Activated CD4-positive, alpha-beta T cell treated with anti-CD3 and anti-CD28 coated beads, Interleukin-2, amount 10 ng/mL, durations not matched to agents 24 days and 14 days (primary cell): ENCODE results near the gene RCOR1. TPM values are rescaled to one million over a fixed set of nuclear protein-coding genes. Genes with fewer than 3 reads are reported as not detected.
A peak's percentile ranks its signal among the peaks of the same experiment; 100 is the strongest.

ENCODE experiments used
- DNase-seq: peaks from one replicate; pipeline ENCODE4 v3.0.0; 2022
- H3K27ac Mint-ChIP-seq: one replicate; pipeline ENCODE4 v1.8.0; 2022; ENCODE audit warnings: mild to moderate bottlenecking, mixed read lengths
- H3K27me3 Mint-ChIP-seq: one replicate; pipeline ENCODE4 v1.8.0; 2022; ENCODE audit warnings: mixed read lengths
- H3K36me3 Mint-ChIP-seq: one replicate; pipeline ENCODE4 v1.8.0; 2022; ENCODE audit warnings: low read depth, mild to moderate bottlenecking, mixed read lengths
- H3K4me1 Mint-ChIP-seq: one replicate; pipeline ENCODE4 v1.8.0; 2021; ENCODE audit warnings: mixed read lengths
- H3K4me3 Mint-ChIP-seq: one replicate; pipeline ENCODE4 v1.8.0; 2022; ENCODE audit warnings: mild to moderate bottlenecking, moderate library complexity, mixed read lengths
- H3K9me3 Mint-ChIP-seq: one replicate; pipeline ENCODE4 v1.8.0; 2021; ENCODE audit warnings: mixed read lengths
- intact Hi-C: fragments of 100-400 bp; cut with micrococcal nuclease; formaldehyde crosslinking; loops from one replicate; pipeline ENCODE4 v1.15.1; 2023
- total RNA-seq: library from RNA; stranded (reverse); gene quantifications from 2 replicates; pipeline ENCODE4 v1.2.3, GENCODE V29; 2022

The RCOR1 gene
- total RNA-seq, 1 donor from 2014 or later = 24.0 TPM

DNA sequence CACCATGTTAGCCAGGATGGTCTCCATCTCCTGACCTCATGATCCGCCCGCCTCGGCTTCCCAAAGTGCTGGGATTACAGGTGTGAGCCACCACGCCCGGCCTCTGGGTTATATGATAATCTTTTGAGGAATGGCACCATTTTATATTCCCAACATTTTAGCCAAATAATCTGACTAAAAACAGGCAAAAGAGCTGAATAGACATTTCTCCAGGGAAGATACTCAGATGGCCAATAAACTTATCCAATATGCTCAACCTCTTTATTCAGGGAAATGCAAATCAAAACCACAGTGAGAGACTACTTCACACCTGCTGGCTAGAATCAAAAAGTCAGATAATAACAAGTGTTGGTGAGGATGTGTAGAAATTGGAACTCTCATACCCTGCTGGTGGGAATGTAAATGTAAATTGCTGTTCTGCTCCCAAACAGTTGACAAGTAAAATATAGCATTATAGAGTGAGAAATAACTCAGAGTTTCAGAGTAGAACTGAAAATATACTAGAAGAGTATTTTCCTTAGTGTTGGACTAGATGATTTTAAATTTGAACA lies 80.0 kb downstream of the RCOR1 start:
- H3K4me3 Mint-ChIP-seq = no peak overlapping the region
- no peak overlapping the region for H3K27ac Mint-ChIP-seq
- no peaks in the 10 kb centered on the region for H3K27me3 Mint-ChIP-seq
- peaks cover 13% of the 10 kb centered on the region for H3K36me3 Mint-ChIP-seq
- no peak for DNase-seq
- intact Hi-C loops = no loop called here
- H3K9me3 Mint-ChIP-seq = no peaks in the 10 kb centered on the region
- peaks cover 5% of the 10 kb centered on the region for H3K4me1 Mint-ChIP-seq

DNA sequence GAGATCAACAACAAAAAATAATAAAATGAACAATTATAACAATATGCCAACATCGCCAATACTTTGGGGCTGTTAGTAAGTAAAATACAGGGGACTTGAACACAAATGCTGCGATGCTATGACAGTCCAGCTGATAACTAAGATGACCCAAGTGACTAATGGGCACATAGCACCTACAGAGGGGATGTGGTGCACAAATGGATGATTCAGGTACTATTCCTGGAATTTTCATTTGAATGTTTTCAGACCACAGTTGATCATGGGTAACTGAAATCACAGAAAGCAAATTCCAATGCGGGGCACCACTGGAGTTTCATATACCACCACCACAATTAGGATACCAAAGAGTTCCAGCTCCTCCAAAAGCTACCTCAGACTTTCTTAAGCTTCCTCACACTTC lies 82.9 kb downstream of the RCOR1 start:
- Mint-ChIP-seq H3K27me3 (no peaks in the 10 kb centered on the region), H3K36me3 (peaks cover 12% of the 10 kb centered on the region), H3K9me3 (no peaks in the 10 kb centered on the region), H3K4me1 (peaks cover 6% of the 10 kb centered on the region), H3K27ac (no peak overlapping the region), H3K4me3 (no peak overlapping the region)
- DNase-seq = no peak
- intact Hi-C loops = no loop called here

DNA sequence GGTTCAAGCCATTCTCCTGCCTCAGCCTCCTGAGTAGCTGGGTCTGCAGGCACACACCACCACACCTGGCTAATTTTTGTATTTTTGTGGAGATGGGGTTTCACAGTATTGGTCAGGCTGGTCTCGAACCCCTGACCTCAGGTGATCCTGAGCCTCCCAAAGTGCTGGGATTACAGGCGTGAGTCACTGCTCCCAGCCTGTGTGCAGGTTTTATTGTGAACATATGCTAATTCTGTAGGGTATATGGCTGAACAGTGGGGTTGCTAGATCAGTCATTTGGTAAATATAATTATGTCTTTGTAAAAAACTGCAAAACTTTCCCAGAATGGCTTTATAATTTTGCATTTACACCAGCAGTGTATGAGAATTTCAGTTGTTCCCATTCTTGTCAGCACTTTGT lies 85.9 kb downstream of the RCOR1 start:
- no peak for DNase-seq
- Mint-ChIP-seq H3K27ac (no peak overlapping the region), H3K36me3 (peaks cover 12% of the 10 kb centered on the region), H3K9me3 (no peaks in the 10 kb centered on the region), H3K4me1 (peaks cover 6% of the 10 kb centered on the region), H3K4me3 (no peak overlapping the region), H3K27me3 (no peaks in the 10 kb centered on the region)
- intact Hi-C loops = no loop called here

DNA sequence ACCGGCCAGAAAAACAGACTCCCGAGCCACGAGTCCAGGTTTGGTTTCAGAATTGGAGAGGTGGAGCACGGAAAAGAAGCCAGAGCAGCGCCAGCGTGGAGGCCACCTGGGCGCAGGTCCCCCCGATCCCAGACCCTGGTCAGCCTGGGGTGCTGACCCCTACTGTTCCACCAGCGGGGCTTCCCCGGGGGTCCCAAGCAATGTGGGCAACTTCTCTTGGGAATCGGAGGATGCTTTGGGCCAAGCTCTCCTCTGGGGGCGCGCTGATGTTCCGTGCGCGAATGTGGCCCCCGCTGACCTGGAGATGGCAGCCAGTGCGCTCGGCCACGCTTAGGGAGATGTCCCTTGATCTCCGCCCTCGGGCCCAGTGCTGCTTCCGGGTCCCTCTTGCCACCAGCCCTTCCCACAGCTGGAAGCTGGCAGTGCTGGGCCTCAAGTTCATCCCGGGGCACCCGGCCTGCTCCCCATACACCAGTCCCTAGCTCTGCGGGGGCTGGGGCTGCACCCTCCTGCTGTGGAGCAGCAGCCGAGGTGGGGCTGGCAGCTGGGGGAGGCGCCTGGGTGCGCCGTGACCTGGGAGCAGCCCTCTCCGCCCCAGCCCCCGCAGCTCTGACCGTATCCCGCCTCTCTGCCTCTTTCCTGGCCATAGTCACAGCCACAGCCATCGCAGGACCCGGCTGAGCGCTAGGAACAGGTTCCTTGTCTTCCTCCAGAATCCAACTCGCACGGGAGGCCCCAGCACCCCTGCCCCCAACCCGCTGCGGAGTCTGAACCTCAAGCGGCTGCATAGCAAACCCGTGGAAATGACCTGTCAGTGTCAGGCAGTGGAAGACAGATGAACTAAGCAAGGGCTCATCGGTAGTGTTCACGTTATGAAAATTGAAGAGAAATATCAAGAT lies 91.2 kb downstream of the RCOR1 start:
- Mint-ChIP-seq H3K9me3 (no peaks in the 10 kb centered on the region), H3K36me3 (peaks cover 6% of the 10 kb centered on the region), H3K4me1 (peaks cover 4% of the 10 kb centered on the region), H3K4me3 (no peak overlapping the region), H3K27me3 (no peaks in the 10 kb centered on the region), H3K27ac (no peak overlapping the region)
- DNase-seq = no peak
- intact Hi-C loops = no loop called here

DNA sequence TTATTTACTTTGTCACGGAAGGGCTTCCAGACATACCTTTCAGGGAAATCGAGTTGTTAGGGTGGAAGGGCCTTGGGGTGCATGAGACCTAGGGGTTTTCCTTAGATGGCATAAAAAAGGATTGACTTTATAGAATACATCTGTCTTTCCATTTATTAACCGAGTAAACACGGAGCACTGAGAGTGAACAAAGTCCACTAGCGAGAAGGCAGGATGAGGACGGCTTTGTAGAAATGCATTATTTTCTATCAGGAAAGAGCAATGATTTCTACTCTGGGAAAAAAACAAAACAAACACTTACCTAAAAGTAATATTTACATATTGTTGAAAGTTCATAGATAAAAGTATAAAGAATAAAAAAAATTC lies 91.8 kb downstream of the RCOR1 start:
- Mint-ChIP-seq H3K9me3 (no peaks in the 10 kb centered on the region), H3K4me3 (no peak overlapping the region), H3K27me3 (no peaks in the 10 kb centered on the region), H3K36me3 (peaks cover 6% of the 10 kb centered on the region), H3K4me1 (peaks cover 4% of the 10 kb centered on the region), H3K27ac (no peak overlapping the region)
- intact Hi-C loops = no loop called here
- no peak for DNase-seq

DNA sequence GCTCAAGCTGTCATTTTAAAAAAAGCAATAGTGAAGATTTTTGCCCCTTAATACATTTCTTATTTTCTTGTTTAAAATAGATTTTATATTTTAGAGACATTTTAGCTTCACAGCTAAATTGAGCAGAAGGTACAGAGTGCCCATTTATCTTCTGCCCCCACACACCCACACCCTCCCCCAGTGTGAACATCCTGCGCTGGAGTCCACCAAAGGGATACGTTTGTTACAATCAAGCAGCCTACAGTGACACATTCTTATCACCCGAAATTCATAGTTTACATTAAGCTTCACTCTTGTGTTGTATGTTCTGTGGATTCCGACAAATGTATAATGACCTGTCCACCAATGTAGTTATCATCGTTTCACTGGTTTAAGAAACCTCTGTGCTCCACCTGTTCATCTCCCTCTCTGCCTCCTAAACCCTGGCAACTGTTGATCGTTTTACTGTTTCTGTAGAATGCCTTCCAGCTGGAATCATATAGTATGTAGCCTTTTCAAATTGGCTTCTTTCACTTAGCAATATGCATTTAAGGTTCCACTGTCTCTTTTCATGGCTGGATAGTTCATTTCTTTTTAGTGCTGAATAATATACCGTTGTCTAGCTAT lies 93.8 kb downstream of the RCOR1 start:
- intact Hi-C loops = no loop called here
- Mint-ChIP-seq H3K9me3 (no peaks in the 10 kb centered on the region), H3K27ac (no peak overlapping the region), H3K4me1 (peaks cover 3% of the 10 kb centered on the region), H3K4me3 (no peak overlapping the region), H3K36me3 (peaks cover 6% of the 10 kb centered on the region), H3K27me3 (no peaks in the 10 kb centered on the region)
- no peak for DNase-seq

DNA sequence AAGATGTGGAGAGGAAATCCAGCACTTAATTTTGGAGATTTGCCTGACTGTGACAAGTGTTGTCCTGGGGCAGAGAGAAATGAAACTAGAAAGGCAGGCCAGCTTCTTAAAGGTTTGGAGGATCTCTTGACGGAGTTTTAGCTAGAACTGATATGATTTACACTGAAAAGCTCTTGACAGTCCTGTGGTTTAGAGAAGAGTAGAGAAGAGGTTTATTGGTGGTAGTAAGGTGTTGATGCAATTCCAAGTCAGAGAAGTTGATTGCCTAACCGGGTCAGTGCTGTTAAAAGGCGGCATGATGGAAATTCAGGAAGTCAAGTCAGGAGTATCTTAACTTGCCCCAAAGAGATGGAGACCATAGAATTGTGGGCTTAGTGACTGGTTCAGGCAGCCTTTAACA lies 95.8 kb downstream of the RCOR1 start:
- no peak for DNase-seq
- no peaks in the 10 kb centered on the region for H3K9me3 Mint-ChIP-seq
- H3K36me3 Mint-ChIP-seq = no peaks in the 10 kb centered on the region
- no peak overlapping the region for H3K27ac Mint-ChIP-seq
- H3K4me1 Mint-ChIP-seq = peaks cover 3% of the 10 kb centered on the region
- H3K4me3 Mint-ChIP-seq = no peak overlapping the region
- no peaks in the 10 kb centered on the region for H3K27me3 Mint-ChIP-seq
- intact Hi-C loops = no loop called here

DNA sequence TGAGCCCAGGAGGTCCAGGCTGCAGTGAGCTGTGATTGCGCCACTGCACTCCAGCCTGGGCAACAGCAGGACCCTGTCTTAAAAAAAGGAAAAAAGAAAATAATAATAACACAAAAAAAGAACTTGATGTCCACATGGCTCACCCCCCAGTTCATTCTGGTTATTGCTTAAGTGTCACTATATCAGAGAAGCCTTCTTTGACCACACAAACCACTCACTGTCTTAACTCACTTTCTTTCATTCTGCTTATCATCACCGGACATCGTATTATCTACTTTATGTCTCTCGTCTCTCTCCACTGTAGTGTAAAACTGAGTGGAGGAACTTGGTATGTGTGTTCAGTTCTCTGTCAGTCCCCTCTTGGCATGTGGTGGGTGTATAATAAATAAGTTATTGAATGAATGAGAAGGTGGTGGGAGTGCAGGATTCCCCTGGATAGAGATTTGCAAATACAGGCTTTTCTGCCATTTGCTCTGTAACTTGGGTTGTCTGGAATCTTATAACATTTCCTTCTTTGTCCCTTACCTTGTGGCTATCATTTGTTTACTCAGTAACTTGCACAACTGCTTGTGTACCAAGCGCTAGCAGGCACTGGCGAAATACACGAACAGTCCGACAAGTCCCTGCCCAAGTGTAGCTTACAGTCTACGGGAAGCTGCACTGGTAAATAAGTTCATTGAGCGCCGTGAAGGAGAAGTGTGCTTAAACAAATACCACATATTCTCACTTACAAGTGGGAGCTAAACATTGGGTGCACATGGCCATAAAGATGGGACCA lies 98.2 kb downstream of the RCOR1 start:
- H3K27me3 Mint-ChIP-seq = no peaks in the 10 kb centered on the region
- no peak for DNase-seq
- intact Hi-C loops = no loop called here
- H3K4me1 Mint-ChIP-seq = peaks cover 6% of the 10 kb centered on the region
- no peaks in the 10 kb centered on the region for H3K9me3 Mint-ChIP-seq
- H3K36me3 Mint-ChIP-seq = no peaks in the 10 kb centered on the region
- H3K4me3 Mint-ChIP-seq = no peak overlapping the region
- no peak overlapping the region for H3K27ac Mint-ChIP-seq

DNA sequence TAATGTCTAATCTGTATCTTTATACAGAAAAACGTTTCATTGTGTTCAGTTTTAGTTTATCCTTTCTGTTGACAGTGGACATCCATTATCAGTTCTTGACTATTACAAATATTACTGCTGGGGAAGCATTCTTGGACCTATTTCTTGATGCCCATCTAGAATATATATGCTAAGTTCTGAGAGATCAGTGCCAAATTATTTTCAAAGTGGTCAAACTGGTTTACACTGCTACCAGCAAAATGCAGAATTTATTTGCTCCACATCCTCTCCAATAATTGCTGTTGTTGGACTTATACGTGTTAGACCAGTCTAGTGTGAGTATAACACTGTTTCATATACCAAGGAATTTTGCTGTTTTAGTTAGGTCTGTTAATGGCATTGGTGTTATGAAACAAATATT lies 99.3 kb downstream of the RCOR1 start:
- H3K9me3 Mint-ChIP-seq = no peaks in the 10 kb centered on the region
- intact Hi-C loops = no loop called here
- H3K4me3 Mint-ChIP-seq = no peak overlapping the region
- peaks cover 15% of the 10 kb centered on the region for H3K4me1 Mint-ChIP-seq
- no peaks in the 10 kb centered on the region for H3K36me3 Mint-ChIP-seq
- DNase-seq = no peak
- no peak overlapping the region for H3K27ac Mint-ChIP-seq
- H3K27me3 Mint-ChIP-seq = no peaks in the 10 kb centered on the region

DNA sequence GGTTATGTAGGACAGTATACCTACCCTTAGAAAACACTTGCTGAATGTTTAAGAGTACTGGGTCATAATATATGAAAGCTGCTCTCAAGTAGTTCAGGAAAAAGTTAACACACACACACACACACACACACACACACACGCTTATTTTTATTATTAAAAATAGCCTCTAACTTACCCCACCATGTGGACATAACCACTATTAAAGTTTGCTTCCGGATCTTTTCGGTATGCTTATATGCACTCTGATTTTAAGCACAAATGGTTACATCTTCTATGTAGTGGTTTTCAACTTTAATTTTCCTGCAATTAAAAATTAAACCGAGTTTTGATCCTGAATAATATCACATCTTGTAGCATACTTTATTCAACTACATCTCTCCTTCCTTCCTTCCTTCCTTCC lies 99.9 kb downstream of the RCOR1 start:
- H3K27ac Mint-ChIP-seq = no peak overlapping the region
- H3K4me1 Mint-ChIP-seq = peaks cover 19% of the 10 kb centered on the region
- DNase-seq = no peak
- intact Hi-C loops = no loop called here
- no peaks in the 10 kb centered on the region for H3K9me3 Mint-ChIP-seq
- H3K36me3 Mint-ChIP-seq = no peaks in the 10 kb centered on the region
- H3K4me3 Mint-ChIP-seq = no peak overlapping the region
- H3K27me3 Mint-ChIP-seq = no peaks in the 10 kb centered on the region

DNA sequence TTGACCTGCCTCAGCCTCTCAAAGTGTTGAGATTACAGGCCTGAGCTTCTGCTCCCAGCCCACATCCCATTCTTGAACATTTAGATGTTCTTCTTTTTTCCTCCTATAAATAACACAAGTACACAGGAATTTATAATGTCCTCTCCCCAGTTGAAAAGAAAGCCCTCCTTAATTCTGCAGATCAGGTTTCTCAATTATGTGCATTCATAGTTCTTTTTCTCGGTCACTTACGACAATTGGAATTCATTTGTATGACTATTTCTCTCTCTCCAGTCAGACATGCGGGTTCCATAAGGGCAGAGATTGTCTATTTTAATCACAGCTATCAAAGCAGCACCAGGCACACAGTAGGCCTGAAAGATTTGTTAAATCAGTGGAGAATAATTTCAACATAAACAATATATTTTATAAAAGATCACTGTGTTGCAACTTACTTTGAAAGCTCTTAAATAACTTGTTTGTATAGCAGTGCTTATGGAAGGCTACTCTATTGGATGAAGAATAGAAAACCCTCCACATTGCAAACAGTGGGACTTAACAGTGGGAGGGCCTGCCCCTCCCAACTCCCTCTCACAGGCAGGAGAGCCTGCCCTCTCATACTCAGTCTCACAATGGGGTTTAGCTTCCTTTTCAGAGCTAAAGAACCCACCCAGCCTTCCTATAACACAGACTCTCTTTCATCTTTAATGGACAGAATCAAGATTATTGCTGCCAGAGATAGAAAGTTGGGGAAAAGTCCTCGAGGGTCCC lies 100.7 kb downstream of the RCOR1 start:
- no peaks in the 10 kb centered on the region for H3K27me3 Mint-ChIP-seq
- no peaks in the 10 kb centered on the region for H3K9me3 Mint-ChIP-seq
- no peak overlapping the region for H3K4me3 Mint-ChIP-seq
- no peak for DNase-seq
- H3K4me1 Mint-ChIP-seq = peaks cover 18% of the 10 kb centered on the region
- intact Hi-C loops = no loop called here
- H3K36me3 Mint-ChIP-seq = no peaks in the 10 kb centered on the region
- no peak overlapping the region for H3K27ac Mint-ChIP-seq

DNA sequence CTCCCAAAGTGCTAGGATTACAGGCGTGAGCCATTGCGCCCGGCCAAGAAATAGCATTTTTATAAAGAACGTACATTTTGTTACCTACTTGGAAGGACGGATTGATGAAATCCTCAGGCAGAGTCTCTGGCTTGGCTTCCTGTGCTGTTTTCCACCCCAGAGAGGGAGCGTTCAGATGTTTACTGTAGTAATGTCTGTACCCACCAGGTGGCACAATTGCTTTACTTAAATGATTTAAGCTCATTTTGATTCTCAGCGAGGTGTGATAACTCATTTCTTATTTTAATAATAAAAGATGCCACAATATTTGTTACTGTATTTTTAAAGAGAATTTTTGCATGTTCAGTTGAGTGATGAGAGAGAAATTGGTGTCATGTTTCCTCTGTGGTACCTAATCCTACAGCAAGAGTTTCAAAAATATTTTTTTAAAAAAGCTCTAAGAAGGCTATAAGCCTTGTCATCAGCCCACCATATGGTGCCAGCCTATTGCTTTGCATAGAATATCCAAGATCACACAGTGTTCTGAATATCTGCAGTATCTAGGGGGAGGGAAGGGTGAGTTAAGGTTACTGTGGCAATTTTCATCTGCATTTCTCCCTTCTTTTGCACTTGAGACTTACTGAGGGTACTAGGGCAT lies 102.2 kb downstream of the RCOR1 start:
- no peaks in the 10 kb centered on the region for H3K36me3 Mint-ChIP-seq
- H3K27me3 Mint-ChIP-seq = no peaks in the 10 kb centered on the region
- DNase-seq = peak; percentile 89
- H3K4me1 Mint-ChIP-seq = peaks cover 17% of the 10 kb centered on the region
- H3K27ac Mint-ChIP-seq = no peak overlapping the region
- no peak overlapping the region for H3K4me3 Mint-ChIP-seq
- H3K9me3 Mint-ChIP-seq = no peaks in the 10 kb centered on the region
- intact Hi-C loops = loop anchor here (1.0 to 2.0 kb wide), 2 partner anchors 78 to 224 kb away; no protein-coding TSS in a partner anchor

DNA sequence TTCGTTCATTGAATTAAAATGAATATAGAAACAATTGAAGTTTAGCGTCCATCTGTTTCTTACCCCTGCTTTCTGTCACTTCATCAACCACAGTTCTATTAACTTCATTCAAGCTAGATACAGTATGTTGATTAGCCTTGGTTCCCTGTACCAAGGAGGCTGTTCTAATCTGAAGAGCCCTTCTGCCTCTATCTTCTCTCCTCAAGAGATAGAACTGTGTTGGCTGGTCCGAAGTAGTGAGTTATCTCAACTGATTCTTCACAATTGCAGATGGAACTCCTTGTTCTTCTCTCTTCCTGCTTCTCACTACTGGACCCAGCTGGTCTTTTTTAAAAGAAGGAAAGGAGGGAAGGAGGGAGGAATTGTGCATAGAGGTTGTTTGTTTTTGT lies 102.7 kb downstream of the RCOR1 start:
- no peak overlapping the region for H3K27ac Mint-ChIP-seq
- intact Hi-C loops = loop anchor here (2.0 kb wide), 1 partner anchor 78 kb away; no protein-coding TSS in a partner anchor
- peaks cover 18% of the 10 kb centered on the region for H3K4me1 Mint-ChIP-seq

More for the DNA sequence above, 102.7 kb downstream of the RCOR1 start:
- H3K4me3 Mint-ChIP-seq = no peak overlapping the region
- DNase-seq = no peak
- no peaks in the 10 kb centered on the region for H3K27me3 Mint-ChIP-seq
- no peaks in the 10 kb centered on the region for H3K36me3 Mint-ChIP-seq
- H3K9me3 Mint-ChIP-seq = no peaks in the 10 kb centered on the region
